AML-193 (cell line): ENCODE measurements around the gene ZNF236.
"Not testable (repeated sequence)": the region's sequence is repeated elsewhere in the genome, so short reads cannot be mapped to it uniquely, and the experiment has no call there.

Experiments
- DNase-seq, 2 experiments: peaks; one replicate each; lab custom pipeline; 2025; lab: John Stamatoyannopoulos, UW

Gene ZNF236

GRCh38 chr18:76908277-76908676, 85.9 kb downstream of the ZNF236 start:
- DNase-seq: no peak

GRCh38 chr18:76909439-76909838, 87.1 kb downstream of the ZNF236 start:
- no peak for DNase-seq

GRCh38 chr18:76911440-76911839, 89.1 kb downstream of the ZNF236 start:
- no peak for DNase-seq

GRCh38 chr18:76913583-76913982, 91.2 kb downstream of the ZNF236 start:
- DNase-seq: no peak

- DNase-seq: no peak
Measured at GRCh38 chr18:76914314-76914713, 92.0 kb downstream of the ZNF236 start.

GRCh38 chr18:76914796-76915195, 92.4 kb downstream of the ZNF236 start:
- no peak for DNase-seq

- DNase-seq: no peak
Measured at GRCh38 chr18:76915456-76915855, 93.1 kb downstream of the ZNF236 start.

- no peak for DNase-seq
Measured at GRCh38 chr18:76920974-76921373, 98.6 kb downstream of the ZNF236 start.

- peak; percentile 3 to 12 for DNase-seq
Measured at GRCh38 chr18:76922107-76922506, 99.8 kb downstream of the ZNF236 start.

- DNase-seq: no peak
Measured at GRCh38 chr18:76923485-76924085, 101.2 kb downstream of the ZNF236 start.

- DNase-seq: no peak
Measured at GRCh38 chr18:76925501-76925900, 103.1 kb downstream of the ZNF236 start.

- no peak for DNase-seq
Measured at GRCh38 chr18:76927223-76927725, 104.9 kb downstream of the ZNF236 start.

GRCh38 chr18:76928179-76928868, 106.0 kb downstream of the ZNF236 start:
- DNase-seq: no peak

- no peak for DNase-seq
Measured at GRCh38 chr18:76931171-76931570, 108.8 kb downstream of the ZNF236 start.

GRCh38 chr18:76932026-76932819, 109.9 kb downstream of the ZNF236 start:
- no peak for DNase-seq

GRCh38 chr18:76935722-76936337, 113.5 kb downstream of the ZNF236 start:
- no peak for DNase-seq

- no peak for DNase-seq
Measured at GRCh38 chr18:76936877-76937276, 114.5 kb downstream of the ZNF236 start.

GRCh38 chr18:76937597-76937996, 115.2 kb downstream of the ZNF236 start:
- no peak for DNase-seq

- no peak for DNase-seq
Measured at GRCh38 chr18:76938619-76939018, 116.3 kb downstream of the ZNF236 start.

GRCh38 chr18:76941284-76941683, 118.9 kb downstream of the ZNF236 start:
- DNase-seq: no peak

GRCh38 chr18:76943542-76944339, 121.4 kb downstream of the ZNF236 start:
- DNase-seq: no peak

- DNase-seq: not testable (repeated sequence)
Measured at GRCh38 chr18:76944346-76944745, 122.0 kb downstream of the ZNF236 start.
